Kasumi-1 (cell line): Measurements from ENCODE around the gene SLC1A4.
"Not testable (repeated sequence)": the region's sequence is repeated elsewhere in the genome, so short reads cannot be mapped to it uniquely, and the experiment has no call there.

Experiments
- DNase-seq, 2 experiments: peaks; one replicate each; lab custom pipeline; 2025; lab: John Stamatoyannopoulos, UW

The SLC1A4 gene

DNA sequence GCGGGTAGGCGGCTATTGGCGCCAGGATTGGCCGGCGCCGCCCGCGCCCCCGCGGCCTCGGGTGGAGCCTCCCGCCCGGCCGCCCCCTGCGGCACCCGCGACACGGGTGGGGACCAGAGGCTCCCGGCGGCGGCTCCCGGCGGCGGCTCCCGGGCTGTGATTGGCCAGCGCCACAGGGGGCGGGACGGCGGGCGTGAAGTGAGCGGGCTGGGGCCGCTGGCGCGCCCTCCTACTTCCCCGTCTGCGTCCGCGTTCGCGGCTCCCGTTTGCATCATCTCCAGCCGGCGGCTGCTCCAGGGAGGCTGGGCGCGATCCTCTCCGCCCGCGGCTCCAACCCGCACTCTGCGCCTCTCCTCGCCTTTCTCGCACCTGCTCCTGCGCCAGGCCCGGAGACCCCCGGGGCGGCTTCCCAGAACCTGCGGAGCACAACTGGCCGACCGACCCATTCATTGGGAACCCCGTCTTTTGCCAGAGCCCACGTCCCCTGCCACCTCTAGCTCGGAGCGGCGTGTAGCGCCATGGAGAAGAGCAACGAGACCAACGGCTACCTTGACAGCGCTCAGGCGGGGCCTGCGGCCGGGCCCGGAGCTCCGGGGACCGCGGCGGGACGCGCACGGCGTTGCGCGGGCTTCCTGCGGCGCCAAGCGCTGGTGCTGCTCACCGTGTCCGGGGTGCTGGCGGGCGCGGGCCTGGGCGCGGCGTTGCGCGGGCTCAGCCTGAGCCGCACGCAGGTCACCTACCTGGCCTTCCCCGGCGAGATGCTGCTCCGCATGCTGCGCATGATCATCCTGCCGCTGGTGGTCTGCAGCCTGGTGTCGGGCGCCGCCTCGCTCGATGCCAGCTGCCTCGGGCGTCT lies at the start of gene SLC1A4:
Gene SLC1A4 (plus strand): TSS at position 274 of the 856 bp plus-strand sequence. CDS start 245 bp downstream, at position 519.
- DNase-seq: peak; percentile 82 to 84

- no peak for DNase-seq
Observed at GRCh38 chr2:64941143-64941542, 48.1 kb upstream of the SLC1A4 start.

DNA sequence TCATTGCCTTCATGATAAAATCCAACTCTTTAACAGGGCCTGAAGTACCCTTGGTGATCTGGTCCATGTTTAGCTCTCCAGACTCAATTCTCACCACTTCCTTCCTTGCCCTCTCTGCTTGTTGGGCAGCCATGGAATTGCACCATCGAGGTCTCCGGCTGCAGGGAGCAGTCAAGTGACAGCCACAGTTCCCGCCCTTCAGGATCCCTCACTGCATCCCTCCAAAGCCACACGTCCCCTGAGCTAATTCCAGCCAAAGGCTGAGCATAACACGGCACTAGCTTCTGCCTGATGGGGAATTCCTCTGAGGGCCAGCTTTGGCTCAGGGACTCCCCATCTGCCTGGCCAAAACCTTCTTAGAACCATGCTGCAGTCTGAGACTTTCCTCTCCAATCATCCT lies 47.4 kb upstream of the SLC1A4 start:
- peak; percentile 58 to 63 for DNase-seq

- DNase-seq: no peak
Observed at GRCh38 chr2:64942693-64943092, 46.5 kb upstream of the SLC1A4 start.

DNA sequence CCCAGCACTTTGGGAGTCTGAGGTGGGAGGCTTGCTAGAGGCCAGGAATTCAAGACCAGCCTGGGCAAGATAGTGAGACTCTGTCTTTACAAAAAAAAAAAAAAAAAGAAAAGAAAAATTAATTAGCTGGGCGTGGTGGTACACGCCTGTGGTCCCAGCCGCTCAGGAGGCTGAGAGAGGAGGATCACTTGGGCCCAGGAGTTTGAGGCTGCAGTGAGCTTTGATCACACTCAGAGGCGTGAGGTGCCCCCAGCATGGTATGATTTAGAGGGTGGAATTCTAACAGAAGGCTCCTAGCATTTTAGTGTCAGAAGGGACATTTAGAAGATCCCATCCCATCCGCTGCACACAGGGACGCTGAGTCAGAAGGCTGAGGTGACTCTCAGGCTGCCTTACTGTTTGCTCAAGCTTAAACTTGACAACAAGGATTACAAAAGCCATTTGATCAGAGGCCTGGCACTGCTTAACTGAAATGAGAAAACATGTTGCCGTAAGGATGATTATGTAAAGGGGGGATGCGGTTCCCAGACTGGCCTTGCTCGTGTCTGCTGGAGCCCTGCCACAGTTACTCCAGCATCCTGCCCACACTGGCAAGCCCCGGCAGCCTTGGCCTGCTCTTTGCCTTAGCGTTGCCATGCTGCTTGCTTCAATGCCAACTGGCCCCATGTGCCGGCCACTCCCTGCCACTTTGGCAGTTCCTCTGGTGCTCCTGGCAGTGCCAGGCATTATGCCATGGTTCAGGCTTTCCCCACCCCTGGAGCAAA lies 45.6 kb upstream of the SLC1A4 start:
- DNase-seq: no peak

DNA sequence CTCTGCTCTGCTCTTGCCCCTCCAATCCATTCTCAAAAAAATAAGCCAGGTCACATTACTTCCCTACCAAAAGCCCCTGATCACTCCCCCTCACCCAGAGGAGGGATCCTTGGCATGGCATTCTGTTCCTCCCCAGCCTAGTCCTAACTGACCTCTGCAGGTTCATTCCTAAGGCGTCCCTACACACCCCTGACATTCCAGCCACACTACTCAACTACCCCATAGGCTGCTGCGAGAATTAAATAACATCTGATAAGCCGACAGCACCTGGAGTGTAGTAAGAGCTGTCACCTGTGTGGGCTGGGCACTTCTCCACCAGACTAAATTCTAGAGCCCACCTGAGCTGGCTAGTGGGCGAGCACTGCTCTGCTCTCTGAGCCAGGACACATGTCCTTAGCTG lies 44.7 kb upstream of the SLC1A4 start:
- no peak for DNase-seq

DNA sequence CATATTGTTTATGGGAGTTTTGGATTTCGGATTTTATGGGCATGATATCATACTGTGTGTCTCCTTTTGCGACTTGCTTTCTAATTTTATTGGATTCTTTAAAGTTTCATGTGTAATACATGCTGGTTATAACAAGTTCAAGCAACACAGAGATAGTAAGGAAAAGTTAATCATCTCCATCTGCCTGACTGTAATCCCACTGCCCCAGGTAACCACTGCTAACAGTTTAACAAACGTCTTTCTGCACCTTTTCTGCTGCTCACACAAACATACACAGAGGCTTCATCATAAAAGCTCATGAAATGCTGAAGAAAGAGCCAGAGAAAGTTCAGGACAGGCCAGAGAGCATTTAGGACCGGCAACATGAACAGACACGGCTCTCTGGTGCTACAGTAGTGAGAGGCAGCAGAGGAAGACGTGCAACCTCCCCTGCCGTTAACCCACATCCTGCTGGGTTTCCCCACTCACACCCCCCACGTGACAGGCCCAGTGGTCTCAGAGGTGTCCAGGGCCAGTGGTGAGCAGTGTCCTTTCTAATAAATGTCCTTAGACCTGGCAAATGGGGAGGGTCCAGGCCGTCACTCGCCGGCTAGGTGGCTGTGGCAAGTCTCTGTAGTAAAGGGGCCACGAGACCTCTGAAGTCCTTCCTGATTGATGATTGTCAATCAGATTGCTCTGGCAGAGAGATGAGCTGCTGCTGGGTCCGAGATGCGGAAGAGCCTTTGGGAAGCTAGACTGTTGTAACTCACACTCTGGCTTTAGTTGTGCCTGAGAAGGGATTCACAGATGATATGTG lies 43.0 kb upstream of the SLC1A4 start:
- DNase-seq: peak; percentile 89 to 91

- DNase-seq: no peak
Observed at GRCh38 chr2:64946769-64947247, 42.4 kb upstream of the SLC1A4 start.

GRCh38 chr2:64947885-64948284 lies 41.3 kb upstream of the SLC1A4 start:
- no peak for DNase-seq

DNA sequence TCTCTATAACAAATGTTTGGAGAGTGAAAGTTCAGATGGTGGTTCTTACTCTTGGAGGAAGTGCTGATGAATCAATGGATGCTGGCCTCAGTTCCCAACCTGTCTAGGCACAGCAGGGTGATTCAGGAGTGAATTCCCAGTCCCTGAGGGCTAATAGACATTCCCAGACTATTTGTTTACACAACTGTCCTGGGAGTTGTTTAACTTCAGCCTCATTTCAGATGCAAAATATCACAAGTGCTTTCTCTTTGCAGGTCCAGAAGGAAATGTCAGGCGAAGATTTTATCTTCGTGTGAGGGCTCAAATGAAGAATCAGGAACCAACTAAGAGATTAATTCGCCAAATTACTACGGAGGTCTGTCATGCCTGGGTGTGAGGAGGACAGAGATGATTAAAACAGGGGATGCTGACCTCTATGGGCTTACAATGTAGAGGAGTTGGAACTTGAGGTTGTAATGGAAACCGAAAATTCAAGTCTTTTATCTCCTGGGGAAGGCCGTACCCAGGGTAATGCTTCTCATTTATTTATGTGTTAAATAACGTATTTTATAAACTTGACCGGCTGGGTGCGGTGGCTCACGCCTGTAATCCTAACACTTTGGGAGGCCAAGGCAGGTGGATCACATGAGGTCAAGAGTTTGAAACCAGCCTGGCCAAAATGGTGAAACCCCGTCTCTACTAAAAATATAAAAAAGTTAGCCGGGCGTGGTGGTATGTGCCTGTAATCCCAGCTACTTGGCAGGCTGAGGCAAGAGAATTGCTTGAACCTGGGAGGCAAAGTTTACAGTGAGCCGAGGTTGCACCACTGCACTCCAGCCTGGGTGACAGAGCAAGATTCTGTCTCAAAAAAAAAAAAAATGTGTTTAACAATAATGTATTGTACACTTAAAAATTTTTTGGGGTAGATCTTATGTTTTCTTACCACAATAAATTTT lies 38.7 kb upstream of the SLC1A4 start:
- no peak for DNase-seq

GRCh38 chr2:64951306-64951953 lies 37.8 kb upstream of the SLC1A4 start:
- no peak for DNase-seq

GRCh38 chr2:64952096-64952495 lies 37.1 kb upstream of the SLC1A4 start:
- no peak for DNase-seq

DNA sequence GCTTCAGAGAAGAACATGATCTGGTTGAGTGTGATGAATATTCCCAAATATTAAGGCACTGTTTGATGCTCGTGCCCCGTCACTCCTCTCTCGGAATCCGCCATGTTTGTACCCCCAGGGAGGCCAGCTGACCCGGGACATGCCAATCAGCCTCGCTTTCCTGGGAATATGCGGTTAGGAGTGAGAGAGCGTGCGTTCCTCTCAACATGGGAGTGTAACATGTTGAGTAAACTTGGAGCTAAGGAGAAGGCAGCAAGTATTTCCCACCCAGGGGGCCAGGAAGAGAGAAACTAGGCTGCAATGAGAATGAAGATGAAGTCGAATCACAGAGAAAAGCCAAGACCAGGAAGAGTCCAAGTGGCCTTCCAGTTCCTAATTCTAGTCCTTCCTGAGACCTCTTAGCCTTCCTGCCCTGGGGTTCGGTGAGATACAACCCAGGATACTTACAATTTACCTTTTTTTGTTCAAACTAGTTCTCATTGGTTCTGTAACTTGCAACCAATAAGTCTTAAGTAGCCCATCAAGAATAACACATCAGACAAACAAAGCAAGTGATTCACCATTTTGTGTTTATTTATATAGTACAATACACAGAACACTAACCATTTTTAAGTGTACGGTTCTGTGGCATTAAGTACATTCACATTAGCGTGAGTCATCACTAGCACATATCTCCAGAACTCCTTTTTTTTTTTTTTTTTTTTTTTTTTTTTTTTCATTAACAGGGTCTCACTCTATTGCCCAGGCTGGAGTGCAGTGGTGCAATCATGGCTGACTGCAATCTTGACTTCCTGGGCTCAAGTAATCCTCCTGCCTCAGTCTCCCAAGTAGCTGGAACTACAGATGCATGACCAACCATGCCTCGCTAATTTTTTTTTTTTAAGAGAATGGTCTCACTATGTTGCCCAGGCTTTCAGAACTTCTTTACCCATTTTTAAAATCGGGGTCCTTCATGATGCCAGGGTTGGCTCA lies 36.4 kb upstream of the SLC1A4 start:
- no peak for DNase-seq

- no peak for DNase-seq
Observed at GRCh38 chr2:64955467-64955866, 33.7 kb upstream of the SLC1A4 start.

GRCh38 chr2:64957109-64957903 lies 31.9 kb upstream of the SLC1A4 start:
- DNase-seq: no peak

- no peak for DNase-seq
Observed at GRCh38 chr2:64958556-64958955, 30.6 kb upstream of the SLC1A4 start.

DNA sequence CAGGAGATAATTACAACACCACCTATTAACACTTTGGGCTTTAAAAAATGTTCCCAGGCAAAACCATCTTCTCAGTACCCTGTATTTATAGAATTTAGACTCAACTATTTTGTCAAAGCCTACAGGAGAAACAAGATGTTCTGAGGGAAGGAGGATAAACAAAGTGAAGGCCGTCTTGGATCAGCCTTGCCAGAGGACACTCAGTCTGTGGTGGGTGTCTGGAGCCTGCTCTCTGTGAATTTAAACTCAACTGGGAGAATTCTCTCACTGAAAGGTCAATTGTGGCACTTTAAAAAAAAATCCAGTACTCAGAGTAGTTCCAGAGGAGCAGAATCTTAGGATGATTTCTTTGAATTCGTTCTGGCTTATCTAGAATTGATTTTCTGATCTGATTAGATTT lies 28.4 kb upstream of the SLC1A4 start:
- no peak for DNase-seq

- not testable (repeated sequence) for DNase-seq
Observed at GRCh38 chr2:64963138-64963537, 26.1 kb upstream of the SLC1A4 start.

- DNase-seq: no peak
Observed at GRCh38 chr2:64963719-64964118, 25.5 kb upstream of the SLC1A4 start.
